GM12878 (cell line): ENCODE results near the gene UBE2E1. TPM values are rescaled to one million over a fixed set of nuclear protein-coding genes. Genes with fewer than 3 reads are reported as not detected.

Experiments
- ATAC-seq: fragments of 200-7000 bp; cut with Tn5 transposase; 3 replicates; pipeline ENCODE4 v1.9.1; 2020; ENCODE audit warnings: mild to moderate bottlenecking, moderate library complexity
- BruUV-seq: library from RNA; stranded (reverse); fragments of 400-500 nt; replicated peaks from 2 replicates; lab custom pipeline; 2021; lab: Mats Ljungman, UMichigan
- CTCF ChIA-PET: fragments of 300-600 bp; sonication (Branson Sonifier 250); formaldehyde crosslinking; extraction: SDS; loops from one replicate; lab custom pipeline; 2021; ENCODE audit warnings: inconsistent platforms; lab: Yijun Ruan, JAX
- POLR2A ChIA-PET: fragments of 350-600 bp; formaldehyde crosslinking; extraction: SDS; loops from one replicate; lab custom pipeline; 2021; ENCODE audit warnings: inconsistent platforms; lab: Charles Lee
- RAD21 ChIA-PET: fragments of 300-600 bp; sonication (Branson Sonifier 250); formaldehyde crosslinking; loops from one replicate; lab custom pipeline; 2023; ENCODE audit warnings: antibody characterized with exemption; ENCODE audit not compliant: unreplicated experiment; lab: Charles Lee
- SMC1A ChIA-PET: fragments of 300-600 bp; sonication (Branson Sonifier 250); formaldehyde crosslinking; loops from one replicate; lab custom pipeline; 2023; ENCODE audit not compliant: unreplicated experiment, uncharacterized antibody; lab: Charles Lee
- DNase-seq: peaks from one replicate; pipeline ENCODE4 v3.0.0-alpha.2; 2011; ENCODE audit warnings: low read depth, low spot score
- FAIRE-seq: peaks from 3 replicates; lab custom pipeline; 2011; peaks lifted over from hg19 to GRCh38; lab: Jason Lieb, UNC
- H2AFZ ChIP-seq: 2 replicates; pipeline ENCODE4 v1.6.0; 2011; ENCODE audit warnings: low read depth, low read length, control low read depth; ENCODE audit not compliant: control insufficient read depth
- H3K27ac ChIP-seq: 2 replicates; pipeline ENCODE4 v1.5.1; 2011; ENCODE audit warnings: control low read depth; ENCODE audit not compliant: control insufficient read depth, insufficient read depth
- H3K27me3 ChIP-seq, 2 experiments: replicated peaks in 1 of 2; 2 replicates each; pipeline versions ENCODE4 v1.6.0 to v1.6.1; 2011; ENCODE audit warnings: low read length in 1 of 2; ENCODE audit not compliant: control insufficient read depth in 2 of 2, insufficient read depth in 2 of 2
- H3K36me3 ChIP-seq, 2 experiments: 2 replicates each; pipeline ENCODE4 v1.5.1; 2011; ENCODE audit warnings: low read length in 1 of 2; ENCODE audit not compliant: control insufficient read depth in 2 of 2, insufficient read depth in 2 of 2
- H3K4me1 ChIP-seq: 2 replicates; pipeline ENCODE4 v1.6.1; 2011; ENCODE audit warnings: mild to moderate bottlenecking, low read length, moderate library complexity, mixed read lengths; ENCODE audit not compliant: control insufficient read depth, insufficient read depth
- H3K4me2 ChIP-seq: 2 replicates; pipeline ENCODE4 v1.6.0; 2011; ENCODE audit warnings: control low read depth; ENCODE audit not compliant: control insufficient read depth, insufficient read depth
- H3K4me3 ChIP-seq: fragments of 200-600 bp; sonication (generic); 2 replicates; pipeline ENCODE4 v1.5.1; 2016
- H3K79me2 ChIP-seq: 2 replicates; pipeline ENCODE4 v1.6.0; 2011; ENCODE audit warnings: low read length; ENCODE audit not compliant: control insufficient read depth, insufficient read depth
- H3K9ac ChIP-seq: 2 replicates; pipeline ENCODE4 v1.8.0; 2011; ENCODE audit warnings: low read length, control low read depth, mixed read lengths; ENCODE audit not compliant: control insufficient read depth, insufficient read depth
- H3K9me3 ChIP-seq: replicated peaks from 3 replicates; pipeline ENCODE4 v1.5.1; 2011; ENCODE audit warnings: mild to moderate bottlenecking, low read length; ENCODE audit not compliant: control insufficient read depth, insufficient read depth
- H4K20me1 ChIP-seq: 2 replicates; pipeline ENCODE4 v1.6.0; 2011; ENCODE audit not compliant: control insufficient read depth, insufficient read depth
- BACH1 ChIP-seq: fragments of 450-650 bp; IDR thresholded peaks from 2 replicates; pipeline ENCODE4 v1.6.1; 2017; ENCODE audit warnings: mild to moderate bottlenecking, borderline replicate concordance
- BCL3 ChIP-seq: IDR thresholded peaks from 2 replicates; pipeline ENCODE4 v1.6.1; 2011; ENCODE audit warnings: borderline replicate concordance, low read depth, mild to moderate bottlenecking, moderate library complexity, low read length; ENCODE audit not compliant: insufficient read depth, poor library complexity, severe bottlenecking
- CBX3 ChIP-seq: fragments of 200-600 bp; sonication (generic); IDR thresholded peaks from 2 replicates; pipeline ENCODE4 v1.6.1; 2016; ENCODE audit warnings: low read depth, borderline replicate concordance
- CTCF ChIP-seq, 3 experiments: IDR thresholded peaks in 2 of 3; conservative IDR thresholded peaks in 1 of 3; 2 replicates each; pipeline ENCODE4 v1.5.1; 2011; ENCODE audit warnings: low read depth in 3 of 3, low read length in 3 of 3, mild to moderate bottlenecking in 3 of 3, control low read depth in 2 of 3, moderate library complexity in 2 of 3, inconsistent platforms in 1 of 3, mixed read lengths in 1 of 3; ENCODE audit not compliant: control insufficient read depth in 2 of 3, insufficient read depth in 1 of 3; ENCODE audit errors: extremely low read depth in 1 of 3
- EP300 ChIP-seq, 2 experiments: fragments of 150-350 bp in 1 of 2; IDR thresholded peaks; 2 replicates each; pipeline ENCODE4 v1.6.1; 2011 to 2012; ENCODE audit warnings: low read depth in 2 of 2, low read length in 2 of 2, borderline replicate concordance in 1 of 2, improper control_type of control experiment in 1 of 2, inconsistent platforms in 1 of 2; ENCODE audit not compliant: control insufficient read depth in 1 of 2
- FOS ChIP-seq: IDR thresholded peaks from 3 replicates; pipeline ENCODE4 v1.6.1; 2011; ENCODE audit warnings: borderline replicate concordance; ENCODE audit not compliant: insufficient read length; ENCODE audit errors: extremely low read depth
- HCFC1 ChIP-seq: fragments of 150-350 bp; IDR thresholded peaks from 2 replicates; pipeline ENCODE4 v1.6.1; 2014; ENCODE audit warnings: low read length
- IRF5 ChIP-seq: fragments of 450-650 bp; IDR thresholded peaks from 2 replicates; pipeline ENCODE4 v1.6.1; 2017; ENCODE audit warnings: borderline replicate concordance
- MEF2B ChIP-seq: fragments of 450-650 bp; IDR thresholded peaks from 2 replicates; pipeline ENCODE4 v1.6.1; 2018; ENCODE audit warnings: mild to moderate bottlenecking, moderate library complexity; ENCODE audit not compliant: partially characterized antibody, poor library complexity, severe bottlenecking
- SMAD1 ChIP-seq: fragments of 450-650 bp; IDR thresholded peaks from 2 replicates; pipeline ENCODE4 v1.6.1; 2018; ENCODE audit warnings: mild to moderate bottlenecking, low read depth; ENCODE audit not compliant: partially characterized antibody
- TAF1 ChIP-seq: IDR thresholded peaks from 2 replicates; pipeline ENCODE4 v1.6.1; 2011; ENCODE audit warnings: mild to moderate bottlenecking, low read depth, low read length, borderline replicate concordance
- ZBTB40 ChIP-seq: fragments of 450-650 bp; IDR thresholded peaks from 2 replicates; pipeline ENCODE4 v1.6.1; 2016; ENCODE audit warnings: mild to moderate bottlenecking, moderate library complexity, borderline replicate concordance
- WGBS: methylation state at CpG from one replicate; pipeline ENCODE4 v1.1.6; 2016; ENCODE audit warnings: low lambda C conversion rate; ENCODE audit not compliant: insufficient replicate concordance, insufficient coverage; ENCODE audit errors: missing lambda C conversion rate; 5-methylcytosine and 5-hydroxymethylcytosine counted together
- in situ Hi-C: fragments of 300-500 bp; cut with MboI; formaldehyde crosslinking; loops from 9 replicates; pipeline ENCODE4 v1.14.3; 2018; ENCODE audit warnings: mixed read lengths
- intact Hi-C: fragments of 100-400 bp; cut with micrococcal nuclease; formaldehyde crosslinking; loops from one replicate; pipeline ENCODE4 v1.14.2; 2022; ENCODE audit not compliant: unreplicated experiment
- polyA plus RNA-seq, 11 experiments: library from polyadenylated mRNA; depleted of rRNA in 4 of 11; unstranded in 6 of 11; stranded (reverse) in 5 of 11; fragments of >200 nt; fragmentation: Nextera tagmentation in 4 of 11; fragmentation: Illumina TruSeq in 1 of 11; extraction: Ambion mirVana in 4 of 11; extraction: Trizol in 1 of 11; gene quantifications; 1 replicate in 1 of 11; 2 replicates in 10 of 11; pipeline versions ENCODE4 v1.2.1 to v1.2.3, GENCODE V29; 2011 to 2016; ENCODE audit warnings: inconsistent platforms in 2 of 11, missing spikeins in 2 of 11, low read depth in 1 of 11
- total RNA-seq, 4 experiments: library from RNA; depleted of rRNA in 3 of 4; stranded (reverse); fragments of >200 nt in 3 of 4; fragmentation: Illumina TruSeq in 1 of 4; extraction: Trizol in 1 of 4; gene quantifications; 2 replicates each; pipeline versions ENCODE4 v1.2.1 to v1.2.3, GENCODE V29; 2013 to 2021

UBE2E1 gene
- total and polyA plus RNA-seq, 10 of the 15 experiments (the other 5 are each of a cell fraction or from before 2014, with no cell fraction given) = 18.7 to 425 (median 147) TPM

GRCh38 chr3:23820888-23821287 lies 15.1 kb downstream of the UBE2E1 start (continued):
- no peak for TF ChIP-seq ZBTB40
- TF ChIP-seq CBX3 = no peak
- TF ChIP-seq FOS = no peak
- TF ChIP-seq, all 136 proteins: peak for 0

GRCh38 chr3:23821858-23822257 lies 16.1 kb downstream of the UBE2E1 start:
- in situ Hi-C loops = no loop called here
- RAD21 ChIA-PET = interaction anchor here (1.1 kb wide), 1 partner anchor 14 kb away, joined by 5 read pairs; no protein-coding TSS in a partner anchor
- TF ChIP-seq MEF2B (no peak), SMAD1 (no peak), BCL3 (no peak), TAF1 (no peak), IRF5 (no peak), BACH1 (no peak), EP300 (IDR thresholded peaks at IDR 0.05; ENCODE audit: borderline replicate concordance in 1 of 2, control insufficient read depth in 1 of 2, low read depth in 2 of 2, low read length in 2 of 2) (no peak), CBX3 (no peak), CTCF (IDR thresholded peaks at IDR 0.05 in 2 of 3, conservative IDR thresholded peaks at IDR 0.05 in 1 of 3; ENCODE audit: control insufficient read depth in 2 of 3, extremely low read depth in 1 of 3, insufficient read depth in 1 of 3, low read depth in 3 of 3, low read length in 3 of 3) (no peak), HCFC1 (no peak)

More at GRCh38 chr3:23821858-23822257, 16.1 kb downstream of the UBE2E1 start:
- Histone ChIP-seq H4K20me1 (no peaks in the 10 kb centered on the region; the same call in 1 of the 2 replicates), H3K27ac (no peak overlapping the region), H3K4me3 (no peak overlapping the region), H2AFZ (no peak overlapping the region), H3K4me1 (peaks cover 41% of the 10 kb centered on the region), H3K79me2 (peaks cover 93% of the 10 kb centered on the region), H3K27me3 (no peaks in the 10 kb centered on the region), H3K9me3 (no peaks in the 10 kb centered on the region), H3K9ac (no peak overlapping the region), H3K36me3 (peaks cover 0 to 20% of the 10 kb centered on the region in 2 experiments; a peak in 2 of 4 replicates), H3K4me2 (no peak overlapping the region)
- BruUV-seq = no TSS peak
- no peak for FAIRE-seq
- intact Hi-C loops = no loop called here
- 83% methylated on average over 1 of the region's 1 CpG for WGBS
- POLR2A ChIA-PET = no interaction called here
- CTCF ChIA-PET = no interaction called here
- SMC1A ChIA-PET = interaction anchor here (1.0 to 2.8 kb wide), 2 partner anchors 9 to 13 kb away, joined by 3 to 14 read pairs; no protein-coding TSS in a partner anchor
- no peak for ATAC-seq
- DNase-seq = no peak
